WTC11 (cell line): Measurements from ENCODE around the gene RARB. TPM values are rescaled to one million over a fixed set of nuclear protein-coding genes. Genes with fewer than 3 reads are reported as not detected.

Experiments
- ATAC-seq: fragments of 200-7000 bp; cut with Tn5 transposase; 2 replicates; pipeline ENCODE4 v1.10.0; 2021; ENCODE audit warnings: mild to moderate bottlenecking, moderate library complexity
- CTCF ChIA-PET: fragments of 300-600 bp; sonication (Branson Sonifier 250); formaldehyde crosslinking; loops from one replicate; lab custom pipeline; 2021; ENCODE audit warnings: antibody characterized with exemption; lab: Charles Lee
- POLR2A ChIA-PET: fragments of 350-600 bp; sonication (Branson Sonifier 250); formaldehyde crosslinking; loops from one replicate; lab custom pipeline; 2021; ENCODE audit warnings: antibody characterized with exemption; lab: Charles Lee
- DNase-seq: peaks from one replicate; pipeline ENCODE4 v3.0.0; 2021; ENCODE audit warnings: low spot score
- H3K27ac Mint-ChIP-seq: 2 replicates; pipeline ENCODE4 v1.8.0; 2021; ENCODE audit warnings: mixed read lengths
- H3K27me3 Mint-ChIP-seq: 2 replicates; pipeline ENCODE4 v1.8.0; 2021; ENCODE audit warnings: low read depth, mild to moderate bottlenecking, moderate library complexity, mixed read lengths
- H3K36me3 Mint-ChIP-seq: 2 replicates; pipeline ENCODE4 v1.8.0; 2021; ENCODE audit warnings: mixed read lengths
- H3K4me1 Mint-ChIP-seq: 2 replicates; pipeline ENCODE4 v1.8.0; 2022; ENCODE audit warnings: mixed read lengths
- H3K4me3 Mint-ChIP-seq: 2 replicates; pipeline ENCODE4 v1.8.0; 2021; ENCODE audit warnings: mild to moderate bottlenecking, moderate library complexity, mixed read lengths
- H3K9me3 Mint-ChIP-seq: 2 replicates; pipeline ENCODE4 v1.8.0; 2021; ENCODE audit warnings: mixed read lengths
- AR ChIP-seq: fragments of 250-450 bp; sonication (Bioruptor Pico); IDR thresholded peaks from 2 replicates; pipeline ENCODE4 v1.9.0; 2021; ENCODE audit warnings: mild to moderate bottlenecking
- ATF1 ChIP-seq: sonication (generic); formaldehyde crosslinking; IDR thresholded peaks from 2 replicates; pipeline ENCODE4 v1.8.1; 2023; ENCODE audit warnings: mild to moderate bottlenecking, moderate library complexity, missing genetic modification reagents
- ATF3 ChIP-seq: sonication (generic); formaldehyde crosslinking; conservative IDR thresholded peaks from 2 replicates; pipeline ENCODE4 v1.8.1; 2022; ENCODE audit warnings: mild to moderate bottlenecking, missing genetic modification reagents
- CBFB ChIP-seq: sonication (generic); formaldehyde crosslinking; IDR thresholded peaks from 2 replicates; pipeline ENCODE4 v1.8.1; 2022; ENCODE audit warnings: mild to moderate bottlenecking, low read depth, missing genetic modification reagents
- CTCF ChIP-seq: fragments of 200-600 bp; IDR thresholded peaks from 2 replicates; pipeline ENCODE4 v1.8.0; 2022; ENCODE audit warnings: antibody characterized with exemption
- E2F4 ChIP-seq: sonication (generic); formaldehyde crosslinking; IDR thresholded peaks from 2 replicates; pipeline ENCODE4 v1.8.1; 2022; ENCODE audit warnings: low read depth, mild to moderate bottlenecking, moderate library complexity, missing genetic modification reagents, borderline replicate concordance
- FOXK1 ChIP-seq: sonication (generic); formaldehyde crosslinking; IDR thresholded peaks from 2 replicates; pipeline ENCODE4 v1.8.0; 2022; ENCODE audit warnings: mild to moderate bottlenecking, moderate library complexity, missing genetic modification reagents
- JAZF1 ChIP-seq: fragments of 250-450 bp; sonication (Bioruptor Pico); IDR thresholded peaks from 2 replicates; pipeline ENCODE4 v1.9.0; 2021; ENCODE audit warnings: moderate library complexity, mild to moderate bottlenecking, inconsistent platforms
- KAT7 ChIP-seq: sonication (generic); formaldehyde crosslinking; IDR thresholded peaks from 2 replicates; pipeline ENCODE4 v1.8.1; 2023; ENCODE audit warnings: missing genetic modification reagents, mild to moderate bottlenecking, borderline replicate concordance
- MLX ChIP-seq: sonication (generic); formaldehyde crosslinking; IDR thresholded peaks from 2 replicates; pipeline ENCODE4 v1.8.1; 2023; ENCODE audit warnings: mild to moderate bottlenecking, missing genetic modification reagents, moderate library complexity
- NR1H2 ChIP-seq: sonication (generic); formaldehyde crosslinking; IDR thresholded peaks from 2 replicates; pipeline ENCODE4 v1.9.0; 2021; ENCODE audit warnings: mild to moderate bottlenecking, moderate library complexity, missing genetic modification reagents
- PRRX2 ChIP-seq: fragments of 250-450 bp; sonication (Bioruptor Pico); IDR thresholded peaks from 2 replicates; pipeline ENCODE4 v1.8.0; 2021; ENCODE audit warnings: mild to moderate bottlenecking
- TEAD1 ChIP-seq: sonication (generic); formaldehyde crosslinking; IDR thresholded peaks from 2 replicates; pipeline ENCODE4 v1.8.0; 2022; ENCODE audit warnings: mild to moderate bottlenecking, missing genetic modification reagents
- ZBTB43 ChIP-seq: sonication (generic); formaldehyde crosslinking; IDR thresholded peaks from 2 replicates; pipeline ENCODE4 v1.8.1; 2023; ENCODE audit warnings: mild to moderate bottlenecking, missing genetic modification reagents
- ZNF121 ChIP-seq: sonication (generic); formaldehyde crosslinking; IDR thresholded peaks from 2 replicates; pipeline ENCODE4 v1.8.0; 2023; ENCODE audit warnings: missing genetic modification reagents
- ZNF219 ChIP-seq: sonication (generic); formaldehyde crosslinking; IDR thresholded peaks from 2 replicates; pipeline ENCODE4 v1.8.0; 2023; ENCODE audit warnings: missing genetic modification reagents, mild to moderate bottlenecking, borderline replicate concordance
- ZNF281 ChIP-seq: sonication (generic); formaldehyde crosslinking; IDR thresholded peaks from 2 replicates; pipeline ENCODE4 v1.8.0; 2023; ENCODE audit warnings: mild to moderate bottlenecking, missing genetic modification reagents
- ZNF396 ChIP-seq: fragments of 250-450 bp; sonication (Bioruptor Pico); IDR thresholded peaks from 2 replicates; pipeline ENCODE4 v1.8.0; 2021; ENCODE audit warnings: mild to moderate bottlenecking, moderate library complexity, borderline replicate concordance
- ZNF416 ChIP-seq: fragments of 250-450 bp; sonication (Bioruptor Pico); IDR thresholded peaks from 2 replicates; pipeline ENCODE4 v1.9.0; 2021; ENCODE audit warnings: mild to moderate bottlenecking, inconsistent platforms
- total RNA-seq: library from RNA; stranded (reverse); gene quantifications from 3 replicates; pipeline ENCODE4 v1.2.3, GENCODE V29; 2021

RARB gene
- total RNA-seq, 1 experiment from 2014 or later: not detected

- Mint-ChIP-seq H3K4me1 (no peaks in the 10 kb centered on the region), H3K4me3 (no peak overlapping the region), H3K36me3 (peaks cover 4% of the 10 kb centered on the region; the same call in 1 of the 2 replicates), H3K27ac (no peak overlapping the region), H3K27me3 (no peaks in the 10 kb centered on the region), H3K9me3 (peaks cover 22% of the 10 kb centered on the region)
- CTCF ChIA-PET: interaction anchor here (0.7 to 1.0 kb wide), 2 partner anchors 8 to 20 kb away, joined by 3 read pairs; no protein-coding TSS in a partner anchor
- POLR2A ChIA-PET: no interaction called here
- ATAC-seq (no peak), DNase-seq (no peak)
- no peak for TF ChIP-seq PRRX2
- TF ChIP-seq KAT7: no peak
- TF ChIP-seq FOXK1 (CRISPR knock-in tag): no peak
- TF ChIP-seq ZNF281 (CRISPR knock-in tag): no peak
- TF ChIP-seq ZNF416 (CRISPR knock-in tag): no peak
- TF ChIP-seq NR1H2 (CRISPR knock-in tag): no peak
- no peak for TF ChIP-seq ZNF396 (CRISPR knock-in tag)
- TF ChIP-seq ZBTB43: no peak
Measured at GRCh38 chr3:25585361-25586166, 157.5 kb downstream of the RARB start.

GRCh38 chr3:25586167-25586505 lies 158.1 kb downstream of the RARB start:
- ChIA-PET CTCF (interaction anchor here (1.0 kb wide), 1 partner anchor 20 kb away, joined by 3 read pairs; no protein-coding TSS in a partner anchor), POLR2A (no interaction called here)
- H3K9me3 Mint-ChIP-seq: peaks cover 22% of the 10 kb centered on the region
- DNase-seq (no peak), ATAC-seq (no peak)
- no peak overlapping the region for H3K27ac Mint-ChIP-seq
- no peaks in the 10 kb centered on the region for H3K4me1 Mint-ChIP-seq
- H3K36me3 Mint-ChIP-seq: peaks cover 4% of the 10 kb centered on the region; the same call in 1 of the 2 replicates
- no peak overlapping the region for H3K4me3 Mint-ChIP-seq
- H3K27me3 Mint-ChIP-seq: no peaks in the 10 kb centered on the region
- TF ChIP-seq ZNF121 (CRISPR knock-in tag) (no peak), ATF3 (CRISPR knock-in tag) (no peak), E2F4 (CRISPR knock-in tag) (no peak), MLX (no peak), ATF1 (CRISPR knock-in tag) (no peak), CBFB (CRISPR knock-in tag) (no peak), ZBTB43 (no peak), KAT7 (no peak), AR (CRISPR knock-in tag) (no peak), JAZF1 (CRISPR knock-in tag) (no peak), CTCF (no peak), TEAD1 (CRISPR knock-in tag) (no peak), ZNF219 (no peak)
